GM12892 (cell line): ENCODE measurements around the gene IGFLR1.

Source experiments
- POLR2A ChIP-seq: IDR thresholded peaks from 2 replicates; pipeline ENCODE4 v1.6.1; 2011; ENCODE audit warnings: low read depth, low read length, control low read depth
- TAF1 ChIP-seq: IDR thresholded peaks from 2 replicates; pipeline ENCODE4 v1.6.1; 2011; ENCODE audit warnings: low read depth, mild to moderate bottlenecking, control low read depth, low read length, borderline replicate concordance

DNA sequence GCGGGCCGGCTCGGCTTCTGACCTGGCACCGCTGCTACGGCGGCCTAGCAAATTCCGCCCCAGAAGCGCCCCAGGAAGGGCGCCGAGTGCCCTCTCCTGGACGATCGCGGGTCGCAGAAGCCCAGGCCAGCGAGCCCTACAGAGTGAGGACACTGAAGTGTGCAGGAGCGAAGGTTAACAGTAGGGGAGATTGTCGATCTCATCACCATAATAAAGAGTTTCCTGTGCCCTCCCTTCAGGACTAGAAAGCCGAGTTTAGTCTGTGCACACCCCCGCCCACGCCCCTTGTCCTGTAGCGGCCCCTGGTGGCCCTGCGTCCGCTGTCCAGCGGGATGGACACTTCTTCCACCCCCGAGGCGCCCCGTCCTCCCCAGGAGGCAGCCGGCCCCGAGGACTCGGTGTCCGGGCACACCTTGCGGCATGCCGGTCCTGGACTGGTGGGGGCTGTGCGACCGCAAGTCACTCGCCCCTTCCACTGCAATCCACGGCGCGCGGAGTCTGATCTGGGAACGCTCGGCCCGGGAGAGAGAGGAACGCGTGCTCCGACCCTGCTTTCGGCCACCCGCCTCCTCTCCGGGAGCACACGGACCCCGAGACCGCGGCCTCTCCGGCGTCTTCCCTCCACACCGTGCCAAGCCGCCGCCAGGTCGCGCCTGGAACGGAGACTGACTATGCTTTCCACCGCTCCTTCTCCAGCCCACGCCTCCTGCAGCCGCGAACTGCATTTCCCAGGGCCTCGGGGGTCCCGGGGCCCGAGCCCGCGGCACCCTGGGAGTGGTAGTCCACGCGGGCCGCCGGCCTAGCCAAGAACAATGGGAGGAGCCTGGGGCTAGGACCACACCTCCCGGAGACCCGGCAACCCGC is 25.2 kb downstream of the IGFLR1 start:
- TF ChIP-seq TAF1 (0 out of 2 replicates have a peak, but pooled peaks have one; percentile 18), POLR2A (peak; percentile 70; the same call in 1 of the 2 replicates)
